Measurements from ENCODE around the gene TRIM44. TPM values are rescaled to one million over a fixed set of nuclear protein-coding genes. Genes with fewer than 3 reads are reported as not detected.

Gene TRIM44
- total RNA-seq, 1 experiment from 2014 or later = 33.4 TPM

DNA sequence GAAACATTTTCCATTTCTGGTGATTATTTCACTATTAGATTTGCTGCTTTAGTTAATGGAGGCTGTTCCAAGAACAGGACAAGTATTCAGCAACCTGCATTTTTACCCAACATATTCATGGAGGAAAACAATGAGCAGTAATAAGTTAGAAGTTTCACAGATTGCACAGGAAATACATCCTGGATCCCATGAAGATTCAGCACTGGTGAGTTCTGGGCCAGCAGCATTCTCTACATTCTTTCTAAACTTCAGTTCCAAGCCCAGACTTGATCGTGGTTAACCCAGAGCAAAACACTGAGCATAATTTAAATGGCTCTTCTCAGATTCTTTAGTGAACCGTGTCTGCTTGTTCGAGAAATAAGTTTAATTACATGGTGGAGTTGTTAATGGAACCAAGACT is 40.5 kb upstream of the TRIM44 start:
- no peak overlapping the region for H3K4me3 ChIP-seq (replicated peaks in 1 of 2; ENCODE audit: low read depth in 1 of 2, low read length in 2 of 2)
- RAD21 ChIA-PET (ENCODE audit: low non-redundant PET in 1 of 2, low total read pairs in 2 of 2, uncharacterized antibody in 2 of 2, unreplicated experiment in 2 of 2) = no interaction called here
- no peak overlapping the region for H3K9ac ChIP-seq (ENCODE audit: low read length)
- peak overlapping the region; percentile 58 for H3K4me2 ChIP-seq (ENCODE audit: low read length)
- no peaks in the 10 kb centered on the region for H3K9me2 ChIP-seq (ENCODE audit: insufficient read depth)
- no peaks in the 10 kb centered on the region for H3K27me3 ChIP-seq (ENCODE audit: insufficient read depth, low read length)
- no peak overlapping the region for H2AFZ ChIP-seq (ENCODE audit: low read depth, low read length, poor library complexity, severe bottlenecking)
- no TSS peak for BruUV-seq (replicated peaks)
- no peaks in the 10 kb centered on the region for H3K9me3 ChIP-seq (ENCODE audit: control insufficient read depth in 1 of 2, insufficient read depth in 1 of 2, low read depth in 1 of 2, low read length in 2 of 2)
- H3K36me3 ChIP-seq (ENCODE audit: control insufficient read depth in 1 of 2, insufficient read depth in 2 of 2, low read length in 2 of 2) = no peaks in the 10 kb centered on the region
- TF ChIP-seq JUND (IDR thresholded peaks at IDR 0.05) = no peak
- TF ChIP-seq ZNF274 (IDR thresholded peaks at IDR 0.05; ENCODE audit: low read depth, low read length) = no peak
- no peak for TF ChIP-seq ZFX (IDR thresholded peaks at IDR 0.05)
- no peak for TF ChIP-seq FOSL1 (IDR thresholded peaks at IDR 0.05; ENCODE audit: low read depth)
- no peak for TF ChIP-seq CBX3 (IDR thresholded peaks at IDR 0.05; ENCODE audit: low read depth)
- no peak for TF ChIP-seq REST (IDR thresholded peaks at IDR 0.05; ENCODE audit: low read depth)
- no peak for TF ChIP-seq SRF (IDR thresholded peaks at IDR 0.05; ENCODE audit: low read depth)
- TF ChIP-seq EZH2phosphoT487 (IDR thresholded peaks at IDR 0.05; ENCODE audit: borderline replicate concordance) = no peak
- no peak for TF ChIP-seq POLR2AphosphoS5 (IDR thresholded peaks at IDR 0.05; ENCODE audit: low read depth, low read length)
- no peak for TF ChIP-seq CEBPB (IDR thresholded peaks at IDR 0.05; ENCODE audit: low read depth)
- TF ChIP-seq POLR2A (IDR thresholded peaks at IDR 0.05; ENCODE audit: borderline replicate concordance, extremely low read depth, insufficient read depth, insufficient read length) = no peak
- TF ChIP-seq MAX (IDR thresholded peaks at IDR 0.05) = no peak
- TF ChIP-seq SP1 (IDR thresholded peaks at IDR 0.05; ENCODE audit: low read depth) = no peak
- TF ChIP-seq EZH2 (IDR thresholded peaks at IDR 0.05) = no peak
- TF ChIP-seq TCF7L2 (IDR thresholded peaks at IDR 0.05; ENCODE audit: borderline replicate concordance, extremely low read depth, insufficient read depth, insufficient read length) = no peak
- TF ChIP-seq, protein P1, sequence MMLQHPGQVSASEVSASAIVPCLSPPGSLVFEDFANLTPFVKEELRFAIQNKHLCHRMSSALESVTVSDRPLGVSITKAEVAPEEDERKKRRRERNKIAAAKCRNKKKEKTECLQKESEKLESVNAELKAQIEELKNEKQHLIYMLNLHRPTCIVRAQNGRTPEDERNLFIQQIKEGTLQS (IDR thresholded peaks at IDR 0.05) = no peak
- TF ChIP-seq CTCF (IDR thresholded peaks at IDR 0.05 in 2 of 3, conservative IDR thresholded peaks at IDR 0.05 in 1 of 3; ENCODE audit: borderline replicate concordance in 1 of 3, insufficient read depth in 1 of 3, low read depth in 2 of 3, low read length in 2 of 3) = no peak
- no peak for DNase-seq (ENCODE audit: low read depth, low spot score)
- no peaks in the 10 kb centered on the region for H4K20me1 ChIP-seq (ENCODE audit: insufficient read depth)
- intact Hi-C loops (cut with micrococcal nuclease) = no loop called here
- ATAC-seq = no peak
- peaks cover 10% of the 10 kb centered on the region; the same call in 1 of the 2 replicates for H3K79me2 ChIP-seq (ENCODE audit: insufficient read depth, low read length)
- peaks cover 9 to 60% of the 10 kb centered on the region in 2 experiments; a peak in 3 of 4 replicates for H3K4me1 ChIP-seq (ENCODE audit: control insufficient read depth in 1 of 2, insufficient read depth in 2 of 2, low read length in 2 of 2)
- H3K27ac ChIP-seq (ENCODE audit: low read depth, low read length) = no peak overlapping the region
- POLR2A ChIA-PET = no interaction called here
- CTCF ChIA-PET = no interaction called here

All from HCT116 (cell line).